ENCODE data around the gene PLA2G2C.

PLA2G2C gene

GRCh38 chr1:20216574-20216973 lies 30.3 kb upstream of the PLA2G2C start:
- DNase-seq (ENCODE audit: low spot score): peak; percentile 69
- no peak for TF ChIP-seq CTCF (IDR thresholded peaks at IDR 0.05; ENCODE audit: borderline replicate concordance, control extremely low read depth, extremely low read depth, insufficient read depth, missing control alignments)
- in situ Hi-C loops (cut with MboI; ENCODE audit: low sequenced_read_pairs, unreplicated experiment): loop anchor here (10.0 kb wide), 1 partner anchor 278 kb away; no protein-coding TSS in a partner anchor

DNA sequence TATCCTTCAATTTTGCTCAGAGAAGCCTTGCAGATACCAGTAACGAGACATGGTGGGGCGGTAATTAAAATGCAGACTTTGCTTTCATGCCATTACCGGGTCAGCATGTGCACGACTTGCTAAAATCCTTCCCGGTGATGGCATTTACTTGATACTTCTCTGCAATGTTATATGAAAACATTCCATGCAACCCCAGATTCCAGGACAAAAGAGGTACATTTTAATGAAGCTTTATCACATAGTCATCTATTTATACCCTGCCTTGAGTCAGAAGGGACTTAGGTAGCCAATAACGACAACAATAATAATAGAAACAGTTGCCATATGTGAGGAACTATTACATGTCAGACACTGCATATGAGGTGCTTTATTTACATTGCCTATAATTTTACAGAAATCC lies 29.4 kb upstream of the PLA2G2C start:
- in situ Hi-C loops (cut with MboI; ENCODE audit: low sequenced_read_pairs, unreplicated experiment): loop anchor here (10.0 kb wide), 1 partner anchor 279 kb away; no protein-coding TSS in a partner anchor
- no peak for TF ChIP-seq CTCF (IDR thresholded peaks at IDR 0.05; ENCODE audit: borderline replicate concordance, control extremely low read depth, extremely low read depth, insufficient read depth, missing control alignments)
- no peak for DNase-seq (ENCODE audit: low spot score)

GRCh38 chr1:20212685-20213331 lies 26.5 kb upstream of the PLA2G2C start:
- TF ChIP-seq CTCF (IDR thresholded peaks at IDR 0.05; ENCODE audit: borderline replicate concordance, control extremely low read depth, extremely low read depth, insufficient read depth, missing control alignments): peak; percentile 30
- in situ Hi-C loops (cut with MboI; ENCODE audit: low sequenced_read_pairs, unreplicated experiment): loop anchor here (10.0 kb wide), 1 partner anchor 282 kb away; no protein-coding TSS in a partner anchor
- peak; percentile 81 for DNase-seq (ENCODE audit: low spot score)

DNA sequence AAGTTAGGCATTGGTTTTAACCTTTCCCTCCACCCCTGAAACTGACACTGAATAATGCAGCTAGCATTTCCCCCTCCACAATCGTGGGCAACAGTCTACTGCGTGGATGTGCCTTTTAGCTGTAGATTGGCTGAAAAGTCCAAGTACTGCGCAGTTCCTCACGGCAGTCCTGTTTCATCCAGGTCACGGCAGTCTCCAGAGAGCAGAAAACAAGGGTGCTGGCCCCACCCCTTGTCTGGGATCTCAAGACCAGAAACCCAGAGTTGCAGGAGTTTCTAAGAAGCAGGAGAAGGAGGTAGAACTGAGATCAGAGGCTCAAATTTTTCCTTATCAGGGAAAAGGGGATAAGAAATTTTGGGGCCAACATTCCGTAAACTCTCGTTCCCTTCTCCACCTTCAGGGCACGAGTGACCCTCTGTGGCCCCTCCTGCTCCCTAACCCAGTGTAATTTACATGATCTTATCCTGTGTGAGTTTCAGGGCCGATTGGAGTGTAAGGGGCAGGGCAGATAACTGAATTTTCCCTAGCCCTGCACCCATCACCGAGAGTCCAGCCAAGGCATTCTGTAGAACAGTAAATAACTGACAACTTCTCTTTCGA lies 25.9 kb upstream of the PLA2G2C start:
- TF ChIP-seq CTCF (IDR thresholded peaks at IDR 0.05; ENCODE audit: borderline replicate concordance, control extremely low read depth, extremely low read depth, insufficient read depth, missing control alignments): no peak
- DNase-seq (ENCODE audit: low spot score): no peak
- in situ Hi-C loops (cut with MboI; ENCODE audit: low sequenced_read_pairs, unreplicated experiment): loop anchor here (10.0 kb wide), 1 partner anchor 283 kb away; no protein-coding TSS in a partner anchor

GRCh38 chr1:20211511-20211931 lies 25.2 kb upstream of the PLA2G2C start:
- TF ChIP-seq CTCF (IDR thresholded peaks at IDR 0.05; ENCODE audit: borderline replicate concordance, control extremely low read depth, extremely low read depth, insufficient read depth, missing control alignments): no peak
- DNase-seq (ENCODE audit: low spot score): no peak
- in situ Hi-C loops (cut with MboI; ENCODE audit: low sequenced_read_pairs, unreplicated experiment): loop anchor here (10.0 kb wide), 1 partner anchor 283 kb away; no protein-coding TSS in a partner anchor

- in situ Hi-C loops (cut with MboI; ENCODE audit: low sequenced_read_pairs, unreplicated experiment): loop anchor here (10.0 kb wide), 1 partner anchor 284 kb away; no protein-coding TSS in a partner anchor
- no peak for TF ChIP-seq CTCF (IDR thresholded peaks at IDR 0.05; ENCODE audit: borderline replicate concordance, control extremely low read depth, extremely low read depth, insufficient read depth, missing control alignments)
Measured at GRCh38 chr1:20210736-20211460, 24.6 kb upstream of the PLA2G2C start.

More at GRCh38 chr1:20210736-20211460, 24.6 kb upstream of the PLA2G2C start:
- DNase-seq (ENCODE audit: low spot score): no peak
